ENCODE measurements around the gene ABCB7. TPM values are rescaled to one million over a fixed set of nuclear protein-coding genes. Genes with fewer than 3 reads are reported as not detected.
"Not testable (repeated sequence)": the region's sequence is repeated elsewhere in the genome, so short reads cannot be mapped to it uniquely, and the experiment has no call there.

Gene ABCB7
- total RNA-seq = 22.9 TPM

DNA sequence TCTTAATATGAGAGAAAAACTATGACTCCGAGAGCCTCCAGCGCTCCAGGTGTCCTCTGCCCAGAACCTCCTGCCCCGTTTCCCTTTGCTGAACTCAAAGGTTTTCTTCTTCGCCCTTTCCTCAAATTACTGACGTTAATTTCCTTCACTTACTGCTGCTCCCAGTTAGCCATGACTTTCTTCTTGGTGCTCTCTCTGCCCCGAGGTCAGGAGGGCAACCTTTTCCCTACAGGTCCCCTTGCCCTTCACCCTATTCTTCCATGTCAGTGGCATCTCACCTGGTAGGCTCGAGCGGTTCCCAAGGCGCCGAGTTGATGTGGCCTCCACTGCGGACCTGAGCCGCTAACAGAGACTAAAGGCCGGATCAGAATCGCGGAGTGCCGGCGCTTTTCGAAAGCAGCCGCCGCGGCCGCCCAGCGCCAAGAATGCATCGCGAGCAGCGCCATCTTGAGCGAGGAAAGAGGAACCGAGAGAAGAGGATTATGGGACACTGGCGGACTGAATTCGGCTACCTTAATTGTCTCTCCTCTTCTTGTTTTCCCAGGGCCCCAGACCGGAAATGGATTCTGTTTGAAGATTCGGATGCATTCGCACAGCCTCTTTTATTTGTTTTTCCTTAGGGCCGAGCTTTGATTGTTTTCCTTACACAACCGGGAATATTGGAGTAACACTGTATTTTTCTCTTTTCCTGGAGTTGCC, at the start of gene ABCB7:
Gene ABCB7 (minus strand): TSS at position 457 of the 699 bp plus-strand sequence. CDS start 11 bp downstream, at position 446.
- peak; percentile 63 for DNase-seq (ENCODE audit: low spot score)

- not testable (repeated sequence) for DNase-seq (ENCODE audit: low spot score)
These were observed 32.5 kb upstream of the ABCB7 start for GRCh38 chrX:75188415-75189206.

- no peak for DNase-seq (ENCODE audit: low spot score)
These were observed 25.6 kb upstream of the ABCB7 start for GRCh38 chrX:75181721-75182120.

GRCh38 chrX:75179536-75180293, 23.6 kb upstream of the ABCB7 start:
- DNase-seq (ENCODE audit: low spot score) = not testable (repeated sequence)

DNA sequence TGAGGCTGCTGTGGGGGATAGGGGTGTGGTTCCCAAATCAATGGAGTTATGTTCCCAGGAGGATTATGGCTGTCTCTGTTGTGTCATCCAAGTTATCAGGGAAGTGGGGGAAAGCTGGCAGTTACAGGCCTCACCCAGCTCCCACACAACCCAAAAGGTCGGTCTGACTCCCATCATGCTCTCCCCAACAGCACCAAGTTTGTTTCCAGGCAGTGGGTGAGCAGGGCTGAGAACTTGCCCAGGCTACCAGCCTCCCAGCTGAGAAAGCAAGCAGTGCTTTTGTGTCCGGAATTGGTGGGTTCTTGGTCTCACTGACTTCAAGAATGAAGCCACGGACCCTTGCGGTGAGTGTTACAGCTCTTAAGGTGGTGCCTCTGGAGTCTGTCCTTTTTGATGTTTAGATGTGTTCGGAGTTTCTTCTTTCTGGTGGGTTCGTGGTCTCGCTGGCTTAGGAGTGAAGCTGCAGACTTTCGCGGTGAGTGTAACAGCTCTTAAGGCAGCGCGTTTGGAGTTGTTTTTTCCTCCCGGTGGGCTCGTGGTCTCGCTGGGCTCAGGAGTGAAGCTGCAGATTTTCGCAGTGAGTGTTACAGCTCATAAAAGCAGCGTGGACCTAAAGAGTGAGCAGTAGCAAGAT, 16.3 kb upstream of the ABCB7 start:
- not testable (repeated sequence) for DNase-seq (ENCODE audit: low spot score)

- no peak for DNase-seq (ENCODE audit: low spot score)
These were observed 2.0 kb upstream of the ABCB7 start for GRCh38 chrX:75158054-75158453.

DNA sequence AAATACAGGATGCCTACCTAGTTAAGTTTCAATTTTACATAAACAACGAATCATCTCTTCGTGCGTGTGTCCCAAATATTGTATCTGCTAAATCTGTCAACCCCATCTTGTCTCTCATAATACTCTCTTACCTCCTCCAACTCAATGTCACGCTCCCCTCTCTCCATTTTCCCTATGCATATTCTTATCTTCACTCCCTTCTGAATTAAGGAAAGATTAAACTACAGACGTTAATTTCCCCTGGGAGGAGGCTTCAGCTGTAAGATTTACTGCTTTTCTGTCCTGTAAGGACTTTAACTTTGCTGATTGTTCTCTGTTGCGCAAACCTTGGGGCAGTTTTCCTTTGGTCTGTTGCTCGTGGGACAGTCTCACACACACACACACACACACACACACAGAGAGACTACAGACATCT, 455 bp upstream of the ABCB7 start:
- no peak for DNase-seq (ENCODE audit: low spot score)

DNA sequence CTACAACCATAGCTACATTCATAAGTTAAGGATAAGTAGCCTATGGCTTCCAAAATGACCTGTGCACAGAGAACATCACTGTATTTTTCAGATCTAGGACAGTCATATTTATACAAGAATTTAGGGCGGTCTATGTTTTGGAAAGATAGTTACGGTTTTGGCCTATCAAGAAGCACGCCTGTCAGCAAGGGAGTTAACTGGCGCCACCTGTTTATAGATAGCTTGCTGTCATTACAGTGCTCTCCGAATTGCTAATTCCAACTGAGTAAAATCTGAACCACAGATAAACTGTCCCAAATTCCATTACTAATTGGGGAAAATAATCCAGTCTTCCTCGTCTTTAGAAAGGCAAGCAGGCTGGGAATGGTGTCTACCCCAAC, 646 bp downstream of the ABCB7 start:
- no peak for DNase-seq (ENCODE audit: low spot score)

GRCh38 chrX:75154871-75155270, 1.2 kb downstream of the ABCB7 start:
- DNase-seq (ENCODE audit: low spot score) = no peak

DNA sequence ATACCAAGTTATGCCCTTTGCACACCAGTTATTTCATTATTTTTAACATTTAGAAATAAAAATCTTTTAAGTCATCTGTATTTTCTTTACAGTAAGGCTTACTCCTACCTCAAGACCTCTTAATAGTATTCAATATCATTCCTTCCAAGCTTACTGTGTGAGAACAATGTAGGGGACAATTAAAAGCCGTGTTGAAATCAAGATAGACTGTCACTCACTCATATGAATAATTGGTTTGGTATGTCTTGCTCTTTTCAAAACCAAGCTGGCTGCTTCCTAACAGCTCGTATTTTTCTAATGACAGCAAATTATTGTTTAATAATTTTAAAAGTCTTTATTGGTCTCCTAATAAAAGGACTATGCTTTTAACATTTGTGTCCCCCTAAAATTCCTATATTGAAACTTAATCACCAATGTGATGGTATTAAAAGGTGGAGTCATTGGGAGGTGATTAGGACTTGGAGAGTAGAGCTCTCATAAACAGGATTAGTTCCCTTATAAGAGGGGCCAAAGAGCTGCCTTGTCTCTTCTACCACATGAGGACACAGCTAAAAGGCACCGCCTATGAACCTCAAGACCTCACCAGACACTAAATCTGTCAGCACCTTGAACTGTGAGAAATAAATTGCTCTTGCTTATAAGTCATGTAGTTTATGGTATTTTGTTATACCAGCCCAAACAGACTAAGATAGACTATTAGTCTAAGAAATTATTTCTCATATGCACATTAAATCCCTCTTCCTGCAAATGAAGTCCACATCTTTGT, 4.1 kb downstream of the ABCB7 start:
- DNase-seq (ENCODE audit: low spot score) = no peak

GRCh38 chrX:75149654-75150053, 6.4 kb downstream of the ABCB7 start:
- DNase-seq (ENCODE audit: low spot score) = no peak

DNA sequence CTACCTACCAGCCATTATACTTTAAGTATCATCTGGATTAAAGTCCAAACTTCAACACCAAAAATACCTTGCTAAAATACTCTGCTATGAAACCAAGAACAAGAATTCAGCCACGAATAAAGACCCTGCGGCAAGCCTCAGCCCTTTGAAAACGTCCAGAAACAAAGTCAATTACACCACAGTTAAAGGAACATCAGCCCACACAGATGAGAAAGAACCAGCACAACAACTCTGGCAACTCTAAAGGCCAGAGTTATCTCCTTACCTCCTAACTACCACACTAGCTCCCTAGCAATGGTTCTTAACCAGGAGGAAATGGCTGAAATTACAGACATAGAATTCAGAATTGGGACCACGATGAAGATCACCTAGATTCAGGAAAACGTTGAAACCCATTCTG, 23.4 kb downstream of the ABCB7 start:
- no peak for DNase-seq (ENCODE audit: low spot score)

- no peak for DNase-seq (ENCODE audit: low spot score)
These were observed 24.0 kb downstream of the ABCB7 start for GRCh38 chrX:75131973-75132627.

GRCh38 chrX:75129069-75129468, 27.0 kb downstream of the ABCB7 start:
- DNase-seq (ENCODE audit: low spot score) = not testable (repeated sequence)

- no peak for DNase-seq (ENCODE audit: low spot score)
These were observed 37.8 kb downstream of the ABCB7 start for GRCh38 chrX:75118296-75118695.

DNA sequence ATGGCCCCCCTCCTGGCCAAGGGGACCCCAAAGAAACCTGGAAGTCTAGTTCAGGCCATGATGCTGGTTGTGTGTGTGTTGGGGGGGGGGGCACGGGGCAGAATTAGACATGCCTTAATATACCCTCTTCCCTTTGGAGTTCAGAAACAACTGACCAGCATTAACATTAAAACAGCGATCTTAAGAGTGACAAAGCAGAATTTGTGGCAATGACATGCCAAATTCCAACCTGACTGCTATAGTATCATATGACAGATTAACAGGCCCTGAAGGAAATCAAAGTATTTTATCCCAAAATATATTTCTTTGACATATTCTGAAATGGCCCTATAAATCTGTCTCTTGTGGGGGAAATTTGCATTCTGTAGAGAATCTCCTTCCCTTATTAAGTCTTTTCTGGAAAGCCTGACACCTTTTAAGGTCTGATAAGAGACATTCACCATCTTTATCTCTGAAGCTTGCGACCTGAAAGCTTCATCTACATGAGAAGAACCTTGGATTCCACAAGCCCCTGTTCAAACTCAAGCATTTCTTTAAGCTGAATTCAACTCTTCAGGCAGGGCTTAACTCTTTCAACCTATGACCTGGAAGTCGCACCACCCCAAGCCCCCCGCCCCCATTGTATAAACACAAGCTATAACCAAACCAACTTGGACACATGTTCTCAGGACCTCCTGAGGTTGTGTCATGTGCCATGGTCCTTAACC, 40.2 kb downstream of the ABCB7 start:
- no peak for DNase-seq (ENCODE audit: low spot score)

DNA sequence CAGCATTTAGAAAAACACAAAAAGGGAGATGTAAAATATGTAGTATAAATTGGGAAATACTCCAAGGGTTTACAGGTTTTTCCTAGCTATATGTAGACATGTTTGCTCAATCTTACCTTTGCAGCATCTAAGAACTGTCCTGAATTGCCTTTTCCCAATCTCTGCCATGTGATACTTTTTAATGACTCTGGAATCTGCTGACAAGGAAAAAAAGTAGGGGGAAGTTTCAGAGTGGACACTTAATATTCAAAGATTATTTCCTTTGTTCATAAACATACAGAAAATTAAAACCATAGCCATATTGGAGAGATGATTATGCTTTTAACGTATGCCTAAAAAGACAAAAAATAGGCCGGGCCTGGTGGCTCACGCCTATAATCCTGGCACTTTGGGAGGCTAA, 41.4 kb downstream of the ABCB7 start:
- DNase-seq (ENCODE audit: low spot score) = no peak

DNA sequence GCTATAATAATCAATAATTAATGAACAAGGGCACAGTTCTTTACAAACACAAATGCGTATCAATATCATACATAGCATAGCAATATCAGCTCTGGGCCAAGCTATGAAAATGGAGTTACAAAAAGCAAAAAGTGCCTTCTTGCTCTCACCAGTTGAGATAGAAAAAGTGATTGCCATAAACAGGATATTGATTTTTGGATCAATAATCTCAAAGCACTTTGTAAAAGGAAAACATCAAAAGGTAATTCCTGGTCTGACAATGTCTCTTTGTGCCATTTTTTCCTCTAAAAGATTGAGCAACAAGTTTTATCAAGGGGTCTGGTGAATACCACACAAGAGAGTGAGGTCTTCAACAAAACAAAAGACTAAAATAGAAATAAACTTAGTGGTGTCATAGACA, 42.4 kb downstream of the ABCB7 start:
- DNase-seq (ENCODE audit: low spot score) = no peak

- no peak for DNase-seq (ENCODE audit: low spot score)
These were observed 48.1 kb downstream of the ABCB7 start for GRCh38 chrX:75107863-75108509.

- DNase-seq (ENCODE audit: low spot score) = no peak
These were observed 49.3 kb downstream of the ABCB7 start for GRCh38 chrX:75106772-75107171.

Data from mucosa of gallbladder (tissue), 1 donor.